ENCODE results near the gene TBXAS1. TPM values are rescaled to one million over a fixed set of nuclear protein-coding genes. Genes with fewer than 3 reads are reported as not detected.

TBXAS1 gene
- total and polyA plus RNA-seq, 11 donors = 2.0 to 32.0 (median 4.7) TPM

GRCh38 chr7:140028311-140028710 lies 199.2 kb downstream of the TBXAS1 start:
- WGBS, 4 donors = 97 to 98% (median 98%) methylated on average over 4 of the region's 4 CpGs
- Histone ChIP-seq H3K36me3 (peaks cover 0 to 90% (median 71%) of the 10 kb centered on the region in 9 donors), H3K4me3 (no peak overlapping the region), H3K27ac (no peak overlapping the region), H3K9me3 (no peaks in the 10 kb centered on the region), H3K27me3 (no peaks in the 10 kb centered on the region), H3K4me1 (peaks cover 0 to 8% (median 0%) of the 10 kb centered on the region in 12 donors)
- DNase-seq (no peak), ATAC-seq (no peak)
- no peak for TF ChIP-seq POLR2A (IDR thresholded peaks at IDR 0.05)
- TF ChIP-seq CTCF (IDR thresholded peaks at IDR 0.05) = no peak
- intact Hi-C loops (cut with DNase I) = no loop called here

- DNase-seq (no peak), ATAC-seq (no peak)
- Histone ChIP-seq H3K4me3 (no peak overlapping the region), H3K9me3 (no peaks in the 10 kb centered on the region), H3K27me3 (no peaks in the 10 kb centered on the region), H3K36me3 (peaks cover 0 to 90% (median 71%) of the 10 kb centered on the region in 9 donors), H3K27ac (no peak overlapping the region), H3K4me1 (peaks cover 0 to 8% (median 0%) of the 10 kb centered on the region in 12 donors)
- 89 to 93% (median 90%) methylated on average over 1 of the region's 1 CpG for WGBS, 4 donors
- intact Hi-C loops (cut with DNase I) = no loop called here
- TF ChIP-seq CTCF (IDR thresholded peaks at IDR 0.05) (no peak), POLR2A (IDR thresholded peaks at IDR 0.05) (no peak)
These were observed 200.0 kb downstream of the TBXAS1 start for GRCh38 chr7:140029072-140029471.

- H3K36me3 ChIP-seq = peaks cover 0 to 87% (median 66%) of the 10 kb centered on the region in 9 donors
- intact Hi-C loops (cut with DNase I) = no loop called here
- no peak overlapping the region for H3K27ac ChIP-seq
- ATAC-seq = no peak
- no peak overlapping the region for H3K4me3 ChIP-seq
- TF ChIP-seq POLR2A (IDR thresholded peaks at IDR 0.05) (no peak), CTCF (IDR thresholded peaks at IDR 0.05) (no peak)
- WGBS, 4 donors = 86 to 92% (median 90%) methylated on average over 1 of the region's 1 CpG
- DNase-seq = no peak
- no peaks in the 10 kb centered on the region for H3K27me3 ChIP-seq
- no peaks in the 10 kb centered on the region for H3K9me3 ChIP-seq
- peaks cover 0 to 18% (median 2%) of the 10 kb centered on the region in 12 donors for H3K4me1 ChIP-seq
These were observed 202.3 kb downstream of the TBXAS1 start for GRCh38 chr7:140031364-140031763.

- intact Hi-C loops (cut with DNase I) = no loop called here
- Histone ChIP-seq H3K4me3 (no peak overlapping the region), H3K4me1 (peaks cover 0 to 29% (median 2%) of the 10 kb centered on the region in 12 donors), H3K9me3 (no peaks in the 10 kb centered on the region), H3K27ac (no peak overlapping the region), H3K27me3 (no peaks in the 10 kb centered on the region), H3K36me3 (peaks cover 0 to 87% (median 67%) of the 10 kb centered on the region in 9 donors)
- TF ChIP-seq POLR2A (IDR thresholded peaks at IDR 0.05) = no peak
- TF ChIP-seq CTCF (IDR thresholded peaks at IDR 0.05) = no peak
- 92 to 96% (median 94%) methylated on average over 8 of the region's 8 CpGs for WGBS, 4 donors
- ATAC-seq (no peak), DNase-seq (no peak)
These were observed 204.0 kb downstream of the TBXAS1 start for GRCh38 chr7:140033036-140033435.

All from heart left ventricle (tissue), 16 donors.